COLO829 (cell line): ENCODE results near the gene RBSN.
A peak's percentile ranks its signal among the peaks of the same experiment; 100 is the strongest.

Experiments used
- DNase-seq: peaks from one replicate; pipeline ENCODE4 v3.0.0; 2012; ENCODE audit warnings: low spot score

Gene RBSN

GRCh38 chr3:15099364-15100098, 583 bp upstream of the RBSN start:
- no peak for DNase-seq

GRCh38 chr3:15097891-15098290, 1.1 kb downstream of the RBSN start:
- DNase-seq: no peak

GRCh38 chr3:15096046-15096445, 2.9 kb downstream of the RBSN start:
- no peak for DNase-seq

- DNase-seq: no peak
These were observed 4.6 kb downstream of the RBSN start for GRCh38 chr3:15094187-15094875.

GRCh38 chr3:15092686-15093085, 6.3 kb downstream of the RBSN start:
- DNase-seq: no peak

GRCh38 chr3:15091575-15091974, 7.4 kb downstream of the RBSN start:
- DNase-seq: no peak

GRCh38 chr3:15089201-15089600, 9.7 kb downstream of the RBSN start:
- no peak for DNase-seq

GRCh38 chr3:15086699-15087098, 12.2 kb downstream of the RBSN start:
- no peak for DNase-seq

GRCh38 chr3:15086263-15086662, 12.7 kb downstream of the RBSN start:
- DNase-seq: no peak

GRCh38 chr3:15083252-15083651, 15.7 kb downstream of the RBSN start:
- no peak for DNase-seq

GRCh38 chr3:15081960-15082664, 16.8 kb downstream of the RBSN start:
- no peak for DNase-seq

GRCh38 chr3:15079091-15079490, 19.9 kb downstream of the RBSN start:
- no peak for DNase-seq

GRCh38 chr3:15074500-15074899, 24.4 kb downstream of the RBSN start:
- DNase-seq: no peak

GRCh38 chr3:15071699-15072098, 27.2 kb downstream of the RBSN start:
- DNase-seq: no peak

GRCh38 chr3:15069441-15069840, 29.5 kb downstream of the RBSN start:
- DNase-seq: no peak

GRCh38 chr3:15066467-15066866, 32.5 kb downstream of the RBSN start:
- no peak for DNase-seq

- DNase-seq: no peak
These were observed 33.4 kb downstream of the RBSN start for GRCh38 chr3:15065550-15066007.

GRCh38 chr3:15064835-15065549, 34.0 kb downstream of the RBSN start, which contains the start of gene MRPS25:
Gene MRPS25 (minus strand): TSS chr3:15065315. CDS start chr3:15065194, 121 bp downstream.
- DNase-seq: peak; percentile 81

- DNase-seq: no peak
These were observed 34.6 kb downstream of the RBSN start for GRCh38 chr3:15064299-15064834.

- no peak for DNase-seq
These were observed 35.2 kb downstream of the RBSN start for GRCh38 chr3:15063656-15064286.

- DNase-seq: no peak
These were observed 35.7 kb downstream of the RBSN start for GRCh38 chr3:15063238-15063637.
